Body of pancreas (tissue), 4 donors: ENCODE data around the gene KASH5.

Experiments used
- CTCF ChIP-seq, 7 experiments: fragments of 450-650 bp in 4 of 7; fragments of 200-600 bp in 3 of 7; sonication (generic) in 3 of 7; IDR thresholded peaks; one replicate each; pipeline ENCODE4 v1.5.1; 2016 to 2019; ENCODE audit warnings: antibody characterized with exemption in 7 of 7
- POLR2A ChIP-seq, 3 donors: fragments of 450-650 bp; IDR thresholded peaks; one replicate each; pipeline ENCODE4 v1.6.1; 2016; ENCODE audit warnings: antibody characterized with exemption in 3 of 3, mild to moderate bottlenecking in 2 of 3

GRCh38 chr19:49409441-49410029 is 21.5 kb downstream of the KASH5 start:
- TF ChIP-seq CTCF (IDR thresholded peaks at IDR 0.05) (no peak), POLR2A (IDR thresholded peaks at IDR 0.05) (no peak)
